IPS-18a (cell line): Measurements from ENCODE around the gene CCZ1B.
"Not testable (repeated sequence)": the region's sequence is repeated elsewhere in the genome, so short reads cannot be mapped to it uniquely, and the experiment has no call there.

Experiments
- H3K27ac ChIP-seq: one replicate; pipeline ENCODE4 v1.5.1; 2013; ENCODE audit warnings: low read length
- H3K27me3 ChIP-seq: one replicate; pipeline ENCODE4 v1.6.1; 2013; ENCODE audit warnings: mild to moderate bottlenecking, low read length; ENCODE audit not compliant: control insufficient read depth, insufficient read depth
- H3K36me3 ChIP-seq: one replicate; pipeline ENCODE4 v1.6.1; 2013; ENCODE audit warnings: low read depth, low read length; ENCODE audit not compliant: control insufficient read depth
- H3K4me1 ChIP-seq: one replicate; pipeline ENCODE4 v1.6.1; 2013; ENCODE audit warnings: low read depth, low read length; ENCODE audit not compliant: control insufficient read depth
- H3K4me3 ChIP-seq: one replicate; pipeline ENCODE4 v1.5.1; 2013; ENCODE audit warnings: low read length
- H3K9ac ChIP-seq: one replicate; pipeline ENCODE4 v1.6.1; 2013; ENCODE audit warnings: mild to moderate bottlenecking, low read length, moderate library complexity
- H3K9me3 ChIP-seq: one replicate; pipeline ENCODE4 v1.6.1; 2013; ENCODE audit warnings: low read depth, low read length; ENCODE audit not compliant: control insufficient read depth

CCZ1B gene

DNA sequence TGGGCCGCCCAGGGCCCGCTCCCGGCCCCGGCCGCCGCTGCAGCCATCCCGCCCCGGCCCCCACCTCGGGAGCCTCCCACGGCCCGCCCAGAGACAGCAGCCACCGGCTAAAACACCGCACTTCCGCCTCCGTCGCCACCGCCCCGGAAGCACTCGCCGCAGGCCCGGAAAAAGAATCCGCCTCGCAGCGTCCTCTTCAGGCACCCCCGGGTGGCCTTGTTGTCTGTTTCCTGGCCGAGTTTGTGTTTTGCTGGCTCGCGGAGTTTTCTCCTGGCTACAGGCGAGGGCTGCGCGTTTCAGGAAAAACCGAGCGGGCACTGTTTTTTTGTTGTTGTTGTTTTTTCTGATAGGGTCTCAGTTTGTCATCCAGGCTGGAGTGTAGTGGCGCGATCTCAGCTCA, at the start of gene CCZ1B:
Gene CCZ1B, minus strand, starts transcription at position 125 of the 400 bp plus-strand sequence. Its CDS starts 78 bp downstream, at position 47.
- Histone ChIP-seq H3K4me3 (peak within 1 kb of the TSS; percentile 44), H3K36me3 (peaks cover 14% of the 10 kb centered on the region)
- H3K27me3 ChIP-seq, H3K9me3 ChIP-seq, H3K4me1 ChIP-seq, H3K27ac ChIP-seq, H3K9ac ChIP-seq: not testable (repeated sequence)

DNA sequence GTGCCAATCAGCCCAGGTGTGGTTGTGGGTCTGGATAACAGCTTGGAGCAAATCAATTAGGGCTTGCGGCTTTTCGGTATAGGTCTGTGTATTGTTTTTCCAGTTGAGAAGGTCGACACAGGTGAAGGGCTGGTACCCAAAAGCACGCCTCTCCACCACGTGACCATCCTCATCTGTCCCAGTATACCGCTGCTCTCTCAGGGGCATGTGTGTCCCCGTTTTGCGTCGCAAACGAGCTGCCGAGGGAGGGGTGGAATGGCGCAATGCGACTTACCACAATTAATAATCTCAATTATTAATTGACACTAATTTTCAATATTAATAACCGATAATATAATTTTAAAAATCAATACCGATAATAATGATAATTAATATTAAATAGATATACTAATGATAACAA, 48.9 kb upstream of the CCZ1B start:
- H3K4me1 ChIP-seq, H3K9me3 ChIP-seq, H3K4me3 ChIP-seq, H3K27ac ChIP-seq, H3K9ac ChIP-seq, H3K36me3 ChIP-seq, H3K27me3 ChIP-seq: not testable (repeated sequence)

DNA sequence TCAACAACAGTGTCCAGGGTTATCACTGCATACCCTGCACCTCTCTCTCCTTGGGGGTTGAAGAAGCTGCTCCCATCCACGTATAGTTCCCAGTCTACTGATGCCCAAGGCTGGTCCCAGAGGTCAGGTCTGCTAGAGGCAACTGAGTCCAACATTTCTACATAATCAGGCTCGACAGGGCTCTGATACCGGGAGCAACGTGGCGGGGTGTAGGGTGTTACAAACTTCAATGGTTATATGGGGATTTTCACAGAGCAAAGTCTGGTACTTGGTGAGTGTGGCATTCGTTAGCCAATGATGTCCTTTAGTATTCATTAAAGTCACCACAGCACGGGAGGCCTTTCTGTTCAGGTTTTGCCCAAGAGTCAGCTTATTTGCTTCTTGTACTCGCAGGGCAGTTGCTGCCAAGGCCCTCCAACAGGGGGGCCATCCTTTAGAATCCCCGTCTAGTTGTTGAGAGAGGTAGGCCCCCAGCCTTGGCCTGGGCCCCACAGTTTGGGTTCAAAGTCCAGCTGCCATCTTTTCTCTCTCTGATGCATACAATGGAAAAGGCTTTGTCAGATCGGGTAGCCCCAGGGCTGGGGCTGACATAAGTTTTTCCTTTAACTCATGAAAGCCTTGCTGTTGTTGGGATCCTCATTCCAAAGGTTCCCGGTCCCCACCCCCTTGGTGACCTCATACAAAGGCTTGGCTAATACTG, 46.3 kb upstream of the CCZ1B start:
- not testable (repeated sequence) for H3K4me1 ChIP-seq, H3K4me3 ChIP-seq, H3K27ac ChIP-seq, H3K27me3 ChIP-seq, H3K36me3 ChIP-seq, H3K9me3 ChIP-seq, H3K9ac ChIP-seq

DNA sequence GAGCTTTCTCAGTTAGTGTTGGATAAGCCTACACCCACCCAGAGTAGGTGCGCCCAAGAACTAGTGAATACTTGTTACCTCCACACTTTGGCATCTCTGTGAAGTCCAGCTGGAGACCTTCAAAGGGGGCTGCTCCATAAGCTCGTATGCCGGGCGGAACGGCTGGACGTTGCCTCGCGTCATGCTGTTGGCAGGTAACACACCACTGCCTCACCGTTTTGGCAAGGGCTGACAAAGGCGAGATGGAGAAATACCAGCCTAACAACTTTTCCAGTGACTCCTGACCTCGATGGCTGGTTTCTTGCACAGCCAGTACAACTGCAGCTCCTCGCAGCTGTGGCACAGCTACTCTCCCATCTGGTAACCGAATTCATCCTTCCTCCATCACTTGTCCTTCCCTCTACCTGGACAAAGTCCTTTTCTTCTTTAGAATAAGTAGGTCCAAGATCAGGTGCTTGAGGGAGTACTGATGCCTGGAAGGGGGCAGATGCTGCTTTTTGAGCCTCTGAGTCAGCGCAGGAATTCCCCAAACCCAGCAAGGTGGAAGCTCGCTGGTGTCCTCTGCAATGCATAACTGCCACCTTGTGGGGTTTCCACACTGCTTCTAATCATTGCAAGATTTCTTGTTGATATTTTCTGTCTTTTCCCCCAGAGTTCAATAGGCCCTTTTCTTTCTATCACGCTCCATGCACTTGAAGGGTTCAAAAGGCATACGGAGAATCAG, 45.5 kb upstream of the CCZ1B start:
- H3K4me1 ChIP-seq, H3K9me3 ChIP-seq, H3K27ac ChIP-seq, H3K36me3 ChIP-seq, H3K4me3 ChIP-seq, H3K9ac ChIP-seq, H3K27me3 ChIP-seq: not testable (repeated sequence)

DNA sequence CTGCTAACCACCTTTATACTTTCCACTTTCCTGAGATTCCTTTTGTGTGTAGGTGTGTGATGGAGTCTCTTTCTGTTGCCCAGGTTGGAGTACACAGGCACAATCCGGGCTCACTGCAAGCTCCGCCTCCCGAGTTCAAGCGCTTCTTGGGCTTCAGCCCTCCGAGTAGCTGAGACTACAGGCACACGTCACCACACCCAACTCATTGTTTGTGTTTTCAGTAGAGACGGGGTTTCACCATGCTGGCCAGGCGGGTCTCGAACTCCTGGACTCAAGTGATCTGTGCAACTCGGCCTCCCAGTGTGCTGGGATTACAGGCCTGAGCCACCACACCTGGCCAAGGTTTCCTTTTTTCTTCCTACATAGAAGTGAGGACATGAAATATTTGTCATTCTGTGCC, 38.7 kb upstream of the CCZ1B start:
- not testable (repeated sequence) for H3K9ac ChIP-seq, H3K4me3 ChIP-seq, H3K4me1 ChIP-seq, H3K9me3 ChIP-seq, H3K27me3 ChIP-seq, H3K27ac ChIP-seq, H3K36me3 ChIP-seq

DNA sequence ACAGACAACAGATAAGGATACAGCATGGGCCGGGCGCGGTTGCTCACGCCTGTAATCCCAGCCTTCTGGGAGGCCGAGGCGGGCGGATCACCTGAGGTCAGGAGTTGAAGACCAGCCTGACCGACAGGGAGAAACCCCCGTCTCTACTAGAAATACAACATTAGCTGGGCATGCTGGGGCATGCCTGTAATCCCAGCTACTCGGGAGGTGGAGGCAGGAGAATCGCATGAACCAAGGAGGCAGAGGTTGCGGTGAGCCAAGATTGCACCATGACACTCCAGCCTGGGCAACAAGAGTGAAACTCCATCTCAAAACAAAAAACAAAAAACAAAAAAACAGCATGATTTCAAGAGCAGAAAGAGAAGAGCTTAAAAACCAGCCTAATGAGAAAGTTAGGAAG, 38.1 kb upstream of the CCZ1B start:
- not testable (repeated sequence) for H3K4me1 ChIP-seq, H3K27me3 ChIP-seq, H3K36me3 ChIP-seq, H3K4me3 ChIP-seq, H3K9ac ChIP-seq, H3K27ac ChIP-seq, H3K9me3 ChIP-seq

DNA sequence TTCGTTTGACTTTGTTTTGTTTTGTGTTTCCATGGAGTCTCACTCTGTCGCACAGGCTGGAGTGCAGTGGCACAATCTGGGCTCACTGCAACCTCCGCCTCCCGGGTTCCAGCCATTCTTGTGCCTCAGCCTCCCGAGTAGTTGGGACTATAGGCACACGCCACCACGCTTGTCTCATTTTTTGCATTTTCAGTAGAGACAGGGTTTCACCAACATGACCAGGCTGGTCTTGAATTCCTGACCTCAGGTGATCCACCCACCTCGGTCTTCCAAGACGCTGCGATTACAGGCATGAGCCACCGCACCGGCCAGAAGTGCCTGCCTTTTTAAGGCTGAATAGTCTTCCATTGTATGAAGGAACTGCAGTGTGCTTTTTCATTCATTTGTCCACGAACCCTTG, 36.8 kb upstream of the CCZ1B start:
- not testable (repeated sequence) for H3K36me3 ChIP-seq, H3K27me3 ChIP-seq, H3K27ac ChIP-seq, H3K9me3 ChIP-seq, H3K4me3 ChIP-seq, H3K9ac ChIP-seq, H3K4me1 ChIP-seq

DNA sequence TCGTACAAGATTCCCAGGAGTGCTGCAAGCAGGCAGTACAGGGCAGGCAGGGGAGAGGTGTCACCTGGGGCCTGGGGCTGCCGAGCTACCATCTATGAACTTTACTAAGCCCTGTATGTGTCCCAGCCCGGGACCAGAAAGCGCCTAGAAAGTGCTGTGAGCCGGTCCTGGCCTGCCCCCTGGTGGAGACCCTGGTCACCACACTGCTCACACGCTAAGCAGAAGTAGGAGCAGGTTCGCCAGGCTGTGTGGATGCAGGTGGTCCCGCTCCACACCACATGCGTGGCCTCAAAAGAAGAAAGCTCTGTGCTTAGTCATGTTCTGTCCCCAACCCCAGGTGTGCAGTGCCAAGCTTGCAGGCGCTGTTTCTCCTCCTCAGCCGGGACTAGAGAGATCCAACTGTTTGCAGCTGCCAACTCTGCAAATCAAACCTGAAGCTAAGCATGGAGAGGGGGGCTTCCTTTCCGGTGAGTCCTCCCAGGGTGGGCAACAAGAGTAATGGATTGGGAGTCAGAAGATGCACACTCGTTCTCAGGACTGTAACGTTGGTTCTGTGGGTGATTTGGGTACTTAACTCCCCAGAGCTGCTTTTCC, 31.7 kb upstream of the CCZ1B start:
- H3K9me3 ChIP-seq, H3K4me1 ChIP-seq, H3K27me3 ChIP-seq, H3K36me3 ChIP-seq, H3K4me3 ChIP-seq, H3K27ac ChIP-seq, H3K9ac ChIP-seq: not testable (repeated sequence)

DNA sequence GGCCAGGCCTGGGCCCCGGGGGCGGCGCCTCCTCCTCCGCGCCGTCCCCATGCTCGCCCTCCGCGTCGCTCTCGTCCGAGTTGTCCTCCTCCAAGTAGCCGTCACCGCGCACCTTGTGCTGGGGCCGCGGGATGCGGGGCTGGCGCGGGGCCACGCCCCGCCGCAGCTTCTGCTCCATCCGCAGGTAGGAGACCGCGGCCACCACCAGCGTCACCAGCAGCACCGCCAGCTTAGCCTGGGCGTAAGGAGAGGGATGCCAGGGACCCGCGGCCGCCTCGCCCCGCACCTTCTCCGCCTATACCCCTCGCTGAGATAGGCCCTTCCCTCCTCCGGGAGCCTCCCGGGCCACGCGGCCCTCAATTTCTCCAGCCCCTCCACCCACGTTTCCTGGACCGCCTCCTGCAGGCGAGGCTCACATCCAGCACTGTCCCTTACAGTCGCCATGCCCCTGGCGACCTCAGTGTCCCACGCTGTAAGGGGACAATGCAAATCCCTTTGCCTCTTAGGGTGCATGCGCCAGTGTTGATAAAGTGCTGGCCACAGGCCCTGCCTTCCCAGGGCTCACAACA, 29.6 kb upstream of the CCZ1B start:
- H3K27ac ChIP-seq, H3K9ac ChIP-seq, H3K36me3 ChIP-seq, H3K9me3 ChIP-seq, H3K4me1 ChIP-seq, H3K27me3 ChIP-seq: not testable (repeated sequence)
- peak overlapping the region; percentile 58 for H3K4me3 ChIP-seq

DNA sequence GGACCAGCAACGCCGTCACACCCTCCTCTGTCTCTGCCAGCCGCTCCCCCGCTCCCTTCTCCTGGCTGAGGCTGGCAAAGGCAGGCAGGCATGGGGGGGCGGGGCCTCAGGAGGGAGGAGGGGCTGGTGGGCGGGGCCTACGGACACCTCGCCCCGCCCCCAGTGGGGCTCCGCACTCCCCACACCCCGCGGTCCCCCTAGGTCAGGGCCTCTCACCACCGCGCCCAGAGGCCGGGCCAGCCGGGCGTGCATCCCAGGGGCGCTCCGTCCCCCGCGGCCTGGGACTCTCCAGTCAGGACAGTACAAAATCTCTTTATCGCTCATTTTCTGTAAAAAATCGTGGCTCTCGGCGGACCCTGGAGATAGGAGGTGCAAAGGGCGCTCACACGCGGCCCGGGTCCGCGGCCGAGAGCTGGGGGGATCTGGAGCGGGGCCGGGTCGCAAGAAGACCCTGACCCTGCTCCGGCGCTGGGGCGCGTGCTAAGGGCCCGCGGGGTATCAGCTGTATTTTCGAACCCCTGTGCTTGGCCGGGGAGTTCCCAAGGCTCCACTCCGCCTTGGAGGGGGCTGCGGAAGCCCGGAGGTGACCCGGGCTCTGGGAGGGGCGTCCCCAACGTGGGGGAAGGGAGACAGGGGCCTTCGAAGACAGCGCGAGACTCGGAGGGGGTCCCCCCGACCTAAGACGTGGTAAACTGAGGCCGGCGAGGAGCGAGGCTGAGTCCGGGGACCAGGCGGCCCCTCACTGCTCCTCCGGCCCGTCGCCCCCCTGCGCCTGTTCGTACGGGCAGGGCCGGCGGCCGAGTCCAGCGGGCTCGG, 28.9 kb upstream of the CCZ1B start:
- peak overlapping the region; percentile 58 for H3K4me3 ChIP-seq
- not testable (repeated sequence) for H3K27me3 ChIP-seq, H3K36me3 ChIP-seq, H3K9me3 ChIP-seq, H3K4me1 ChIP-seq, H3K27ac ChIP-seq, H3K9ac ChIP-seq

DNA sequence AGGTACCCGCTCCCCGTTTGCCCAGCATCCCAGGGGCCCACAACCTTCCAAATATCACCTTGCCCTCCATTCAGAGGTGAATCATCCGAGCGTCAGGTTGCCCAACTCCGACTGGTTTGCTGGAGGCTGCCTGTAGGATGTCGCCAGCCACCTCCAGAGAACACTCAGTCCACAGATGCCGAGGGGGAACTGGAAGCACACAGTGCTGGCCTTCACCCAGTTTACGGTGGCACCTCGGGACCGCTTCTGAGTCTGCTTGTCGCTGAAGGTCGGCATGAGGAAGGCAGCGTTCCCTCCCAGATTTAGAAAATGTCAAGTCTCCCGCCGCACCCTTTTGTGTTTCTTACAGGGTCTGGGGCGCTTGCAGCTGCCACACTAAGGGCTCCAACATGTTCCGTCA, 27.6 kb upstream of the CCZ1B start:
- H3K9ac ChIP-seq, H3K4me3 ChIP-seq, H3K4me1 ChIP-seq, H3K9me3 ChIP-seq, H3K36me3 ChIP-seq, H3K27ac ChIP-seq, H3K27me3 ChIP-seq: not testable (repeated sequence)
